Measurements from ENCODE around the gene CASQ1.

DNA sequence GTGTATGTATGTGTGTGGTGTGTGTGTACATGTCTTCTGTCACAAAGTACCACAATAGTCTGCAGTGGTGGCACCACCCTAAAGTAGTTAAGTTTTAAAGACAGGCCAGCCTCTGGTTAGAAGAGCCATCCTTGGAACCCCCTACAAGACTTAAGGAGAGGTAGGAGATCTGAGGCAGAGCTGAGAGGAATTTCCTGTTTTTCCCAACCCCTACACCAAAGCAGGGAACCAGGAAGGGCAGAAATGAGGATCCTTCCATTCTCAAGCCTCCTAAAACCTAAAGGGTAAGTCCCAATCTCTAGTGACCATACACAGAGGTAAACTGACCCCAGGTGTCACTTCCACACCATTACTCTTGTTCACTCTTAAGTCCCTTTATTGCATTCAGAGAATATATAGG, 25.9 kb downstream of the CASQ1 start:
- TF ChIP-seq CTCF (IDR thresholded peaks at IDR 0.05; ENCODE audit: insufficient read depth, low read depth, low read length): no peak
- no peak for TF ChIP-seq EZH2 (IDR thresholded peaks at IDR 0.05; ENCODE audit: insufficient read depth, low read length)

Data from astrocyte (in vitro differentiated cells and primary cell).